ENCODE results near the gene GPRASP1. TPM values are rescaled to one million over a fixed set of nuclear protein-coding genes. Genes with fewer than 3 reads are reported as not detected.

GPRASP1 gene, protein sequence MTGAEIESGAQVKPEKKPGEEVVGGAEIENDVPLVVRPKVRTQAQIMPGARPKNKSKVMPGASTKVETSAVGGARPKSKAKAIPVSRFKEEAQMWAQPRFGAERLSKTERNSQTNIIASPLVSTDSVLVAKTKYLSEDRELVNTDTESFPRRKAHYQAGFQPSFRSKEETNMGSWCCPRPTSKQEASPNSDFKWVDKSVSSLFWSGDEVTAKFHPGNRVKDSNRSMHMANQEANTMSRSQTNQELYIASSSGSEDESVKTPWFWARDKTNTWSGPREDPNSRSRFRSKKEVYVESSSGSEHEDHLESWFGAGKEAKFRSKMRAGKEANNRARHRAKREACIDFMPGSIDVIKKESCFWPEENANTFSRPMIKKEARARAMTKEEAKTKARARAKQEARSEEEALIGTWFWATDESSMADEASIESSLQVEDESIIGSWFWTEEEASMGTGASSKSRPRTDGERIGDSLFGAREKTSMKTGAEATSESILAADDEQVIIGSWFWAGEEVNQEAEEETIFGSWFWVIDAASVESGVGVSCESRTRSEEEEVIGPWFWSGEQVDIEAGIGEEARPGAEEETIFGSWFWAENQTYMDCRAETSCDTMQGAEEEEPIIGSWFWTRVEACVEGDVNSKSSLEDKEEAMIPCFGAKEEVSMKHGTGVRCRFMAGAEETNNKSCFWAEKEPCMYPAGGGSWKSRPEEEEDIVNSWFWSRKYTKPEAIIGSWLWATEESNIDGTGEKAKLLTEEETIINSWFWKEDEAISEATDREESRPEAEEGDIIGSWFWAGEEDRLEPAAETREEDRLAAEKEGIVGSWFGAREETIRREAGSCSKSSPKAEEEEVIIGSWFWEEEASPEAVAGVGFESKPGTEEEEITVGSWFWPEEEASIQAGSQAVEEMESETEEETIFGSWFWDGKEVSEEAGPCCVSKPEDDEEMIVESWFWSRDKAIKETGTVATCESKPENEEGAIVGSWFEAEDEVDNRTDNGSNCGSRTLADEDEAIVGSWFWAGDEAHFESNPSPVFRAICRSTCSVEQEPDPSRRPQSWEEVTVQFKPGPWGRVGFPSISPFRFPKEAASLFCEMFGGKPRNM (N-terminal part only)
- 0.97 TPM for polyA plus RNA-seq (2012; ENCODE audit: insufficient read length, low read depth)

DNA sequence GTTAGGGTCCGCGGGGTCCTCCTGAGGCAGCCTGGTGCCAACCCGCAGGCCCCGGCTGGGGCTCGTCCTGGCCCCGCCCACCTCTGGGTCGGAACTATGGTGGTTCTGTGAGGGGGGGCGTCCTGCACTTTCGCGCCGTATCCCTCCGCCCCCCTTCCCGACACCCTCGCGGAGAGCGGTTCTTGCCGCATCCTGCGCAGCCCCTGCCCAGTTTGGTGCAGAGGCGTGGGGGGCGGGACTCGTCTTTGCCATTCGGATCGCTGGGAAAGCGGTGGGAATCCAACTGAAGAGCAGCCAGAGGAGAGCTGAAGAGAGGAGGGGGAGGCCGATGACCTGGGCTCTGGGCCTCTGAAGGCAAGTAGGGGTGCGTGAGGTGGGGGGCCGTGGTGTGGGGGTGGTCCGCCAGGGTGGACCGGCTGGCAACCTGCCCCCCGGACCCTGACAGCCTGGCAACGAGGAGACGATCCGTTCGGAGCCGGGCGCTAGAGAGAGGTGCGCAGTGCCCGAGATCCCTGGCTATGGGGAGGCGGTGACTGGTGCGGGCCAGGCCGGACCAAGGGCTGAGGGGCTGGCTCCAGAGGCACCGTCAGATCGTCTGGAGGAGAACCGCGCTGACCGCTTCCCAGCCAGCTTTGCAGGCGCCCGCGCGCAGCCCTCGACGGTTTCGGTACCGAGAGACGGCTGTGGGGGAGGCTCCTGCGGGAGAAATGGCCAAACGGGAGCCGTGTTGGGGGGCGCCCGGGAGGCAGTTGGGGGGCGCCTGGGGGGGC lies at the start of gene GPRASP1:
GPRASP1 (plus strand) TSS at position 242 of the 770 bp plus-strand sequence. CDS start 2,431 bp downstream, outside the sequence.
- no peak for TF ChIP-seq POLR2AphosphoS5 (IDR thresholded peaks at IDR 0.05; ENCODE audit: low read depth, low read length)
- TF ChIP-seq TAF1 (IDR thresholded peaks at IDR 0.05; ENCODE audit: borderline replicate concordance, insufficient read depth, low read length): no peak
- TF ChIP-seq, protein P1, sequence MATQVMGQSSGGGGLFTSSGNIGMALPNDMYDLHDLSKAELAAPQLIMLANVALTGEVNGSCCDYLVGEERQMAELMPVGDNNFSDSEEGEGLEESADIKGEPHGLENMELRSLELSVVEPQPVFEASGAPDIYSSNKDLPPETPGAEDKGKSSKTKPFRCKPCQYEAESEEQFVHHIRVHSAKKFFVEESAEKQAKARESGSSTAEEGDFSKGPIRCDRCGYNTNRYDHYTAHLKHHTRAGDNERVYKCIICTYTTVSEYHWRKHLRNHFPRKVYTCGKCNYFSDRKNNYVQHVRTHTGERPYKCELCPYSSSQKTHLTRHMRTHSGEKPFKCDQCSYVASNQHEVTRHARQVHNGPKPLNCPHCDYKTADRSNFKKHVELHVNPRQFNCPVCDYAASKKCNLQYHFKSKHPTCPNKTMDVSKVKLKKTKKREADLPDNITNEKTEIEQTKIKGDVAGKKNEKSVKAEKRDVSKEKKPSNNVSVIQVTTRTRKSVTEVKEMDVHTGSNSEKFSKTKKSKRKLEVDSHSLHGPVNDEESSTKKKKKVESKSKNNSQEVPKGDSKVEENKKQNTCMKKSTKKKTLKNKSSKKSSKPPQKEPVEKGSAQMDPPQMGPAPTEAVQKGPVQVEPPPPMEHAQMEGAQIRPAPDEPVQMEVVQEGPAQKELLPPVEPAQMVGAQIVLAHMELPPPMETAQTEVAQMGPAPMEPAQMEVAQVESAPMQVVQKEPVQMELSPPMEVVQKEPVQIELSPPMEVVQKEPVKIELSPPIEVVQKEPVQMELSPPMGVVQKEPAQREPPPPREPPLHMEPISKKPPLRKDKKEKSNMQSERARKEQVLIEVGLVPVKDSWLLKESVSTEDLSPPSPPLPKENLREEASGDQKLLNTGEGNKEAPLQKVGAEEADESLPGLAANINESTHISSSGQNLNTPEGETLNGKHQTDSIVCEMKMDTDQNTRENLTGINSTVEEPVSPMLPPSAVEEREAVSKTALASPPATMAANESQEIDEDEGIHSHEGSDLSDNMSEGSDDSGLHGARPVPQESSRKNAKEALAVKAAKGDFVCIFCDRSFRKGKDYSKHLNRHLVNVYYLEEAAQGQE (IDR thresholded peaks at IDR 0.05; ENCODE audit: insufficient read depth in 1 of 2, low read depth in 2 of 2, low read length in 2 of 2): no peak
- no peak for TF ChIP-seq SIN3A (IDR thresholded peaks at IDR 0.05; ENCODE audit: borderline replicate concordance, insufficient read depth, low read length)
- TF ChIP-seq FOXP2 (optimal IDR thresholded peaks at IDR 0.05; ENCODE audit: borderline replicate concordance, extremely low read depth, extremely low read length, insufficient read depth): no peak

DNA sequence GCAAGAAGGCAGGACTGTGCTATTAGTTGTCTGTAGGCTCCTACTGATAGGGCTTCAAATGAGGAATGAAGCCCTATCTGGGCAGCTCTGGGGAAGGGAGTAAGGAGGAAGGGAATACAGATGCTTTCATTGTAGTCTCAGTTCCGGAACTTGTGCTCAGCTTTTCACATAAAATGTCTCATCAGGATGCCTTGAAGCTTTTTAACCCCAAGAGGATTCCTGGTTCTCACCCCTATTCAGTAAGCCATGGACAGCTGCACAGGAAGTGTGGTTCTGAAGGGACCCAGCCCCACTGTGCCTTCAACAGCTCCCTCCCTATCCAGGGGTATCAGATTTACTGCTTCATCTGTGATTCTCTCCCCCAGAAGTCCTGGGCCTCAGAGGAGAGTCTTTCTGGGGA lies 47.0 kb upstream of the GPRASP1 start:
- TF ChIP-seq FOXP2 (optimal IDR thresholded peaks at IDR 0.05; ENCODE audit: borderline replicate concordance, extremely low read depth, extremely low read length, insufficient read depth) (no peak), TAF1 (IDR thresholded peaks at IDR 0.05; ENCODE audit: borderline replicate concordance, insufficient read depth, low read length) (no peak), SIN3A (IDR thresholded peaks at IDR 0.05; ENCODE audit: borderline replicate concordance, insufficient read depth, low read length) (no peak), POLR2AphosphoS5 (IDR thresholded peaks at IDR 0.05; ENCODE audit: low read depth, low read length) (no peak)
- TF ChIP-seq, protein P1 (IDR thresholded peaks at IDR 0.05; ENCODE audit: insufficient read depth in 1 of 2, low read depth in 2 of 2, low read length in 2 of 2): no peak

GRCh38 chrX:102606115-102606514 lies 45.2 kb upstream of the GPRASP1 start:
- TF ChIP-seq POLR2AphosphoS5 (IDR thresholded peaks at IDR 0.05; ENCODE audit: low read depth, low read length) (no peak), FOXP2 (optimal IDR thresholded peaks at IDR 0.05; ENCODE audit: borderline replicate concordance, extremely low read depth, extremely low read length, insufficient read depth) (no peak), TAF1 (IDR thresholded peaks at IDR 0.05; ENCODE audit: borderline replicate concordance, insufficient read depth, low read length) (no peak), SIN3A (IDR thresholded peaks at IDR 0.05; ENCODE audit: borderline replicate concordance, insufficient read depth, low read length) (no peak)
- TF ChIP-seq, protein P1 (IDR thresholded peaks at IDR 0.05; ENCODE audit: insufficient read depth in 1 of 2, low read depth in 2 of 2, low read length in 2 of 2): no peak

DNA sequence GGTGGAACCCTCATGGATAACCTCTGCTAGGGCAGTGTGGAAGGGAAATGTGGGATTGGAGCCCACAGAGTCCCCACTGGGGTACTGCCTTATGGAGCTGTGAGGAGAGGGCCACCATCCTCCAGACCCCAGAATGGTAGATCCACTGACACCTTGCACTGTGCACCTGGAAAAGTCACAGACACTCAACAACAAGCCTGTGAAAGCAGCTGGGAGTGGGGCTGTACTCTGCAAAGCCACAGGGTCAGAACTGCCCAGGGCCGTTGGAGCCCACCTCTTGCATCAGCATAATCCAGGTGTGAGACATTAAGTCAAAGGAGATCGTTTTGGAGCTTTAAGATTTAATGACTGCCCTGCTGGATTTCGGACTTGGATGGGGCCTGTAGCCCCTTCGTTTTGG lies 40.4 kb upstream of the GPRASP1 start:
- TF ChIP-seq FOXP2 (optimal IDR thresholded peaks at IDR 0.05; ENCODE audit: borderline replicate concordance, extremely low read depth, extremely low read length, insufficient read depth) (no peak), POLR2AphosphoS5 (IDR thresholded peaks at IDR 0.05; ENCODE audit: low read depth, low read length) (no peak), SIN3A (IDR thresholded peaks at IDR 0.05; ENCODE audit: borderline replicate concordance, insufficient read depth, low read length) (no peak), TAF1 (IDR thresholded peaks at IDR 0.05; ENCODE audit: borderline replicate concordance, insufficient read depth, low read length) (no peak)
- TF ChIP-seq, protein P1 (IDR thresholded peaks at IDR 0.05; ENCODE audit: insufficient read depth in 1 of 2, low read depth in 2 of 2, low read length in 2 of 2): no peak
